WTC11 (cell line): ENCODE data around the gene SOCS2. TPM values are rescaled to one million over a fixed set of nuclear protein-coding genes. Genes with fewer than 3 reads are reported as not detected.

Experiments
- ATAC-seq: fragments of 200-7000 bp; cut with Tn5 transposase; 2 replicates; pipeline ENCODE4 v1.10.0; 2021; ENCODE audit warnings: mild to moderate bottlenecking, moderate library complexity
- CTCF ChIA-PET: fragments of 300-600 bp; sonication (Branson Sonifier 250); formaldehyde crosslinking; loops from one replicate; lab custom pipeline; 2021; ENCODE audit warnings: antibody characterized with exemption; lab: Charles Lee
- POLR2A ChIA-PET: fragments of 350-600 bp; sonication (Branson Sonifier 250); formaldehyde crosslinking; loops from one replicate; lab custom pipeline; 2021; ENCODE audit warnings: antibody characterized with exemption; lab: Charles Lee
- DNase-seq: peaks from one replicate; pipeline ENCODE4 v3.0.0; 2021; ENCODE audit warnings: low spot score
- H3K27ac Mint-ChIP-seq: 2 replicates; pipeline ENCODE4 v1.8.0; 2021; ENCODE audit warnings: mixed read lengths
- H3K27me3 Mint-ChIP-seq: 2 replicates; pipeline ENCODE4 v1.8.0; 2021; ENCODE audit warnings: low read depth, mild to moderate bottlenecking, moderate library complexity, mixed read lengths
- H3K36me3 Mint-ChIP-seq: 2 replicates; pipeline ENCODE4 v1.8.0; 2021; ENCODE audit warnings: mixed read lengths
- H3K4me1 Mint-ChIP-seq: 2 replicates; pipeline ENCODE4 v1.8.0; 2022; ENCODE audit warnings: mixed read lengths
- H3K4me3 Mint-ChIP-seq: 2 replicates; pipeline ENCODE4 v1.8.0; 2021; ENCODE audit warnings: mild to moderate bottlenecking, moderate library complexity, mixed read lengths
- H3K9me3 Mint-ChIP-seq: 2 replicates; pipeline ENCODE4 v1.8.0; 2021; ENCODE audit warnings: mixed read lengths
- CBFB ChIP-seq: sonication (generic); formaldehyde crosslinking; IDR thresholded peaks from 2 replicates; pipeline ENCODE4 v1.8.1; 2022; ENCODE audit warnings: mild to moderate bottlenecking, low read depth, missing genetic modification reagents
- CREB1 ChIP-seq: sonication (generic); formaldehyde crosslinking; IDR thresholded peaks from 2 replicates; pipeline ENCODE4 v1.8.0; 2023; ENCODE audit warnings: mild to moderate bottlenecking, missing genetic modification reagents
- CREM ChIP-seq: sonication (generic); formaldehyde crosslinking; IDR thresholded peaks from 2 replicates; pipeline ENCODE4 v1.8.1; 2022; ENCODE audit warnings: mild to moderate bottlenecking, missing genetic modification reagents, moderate library complexity
- EMX1 ChIP-seq: fragments of 250-450 bp; sonication (Bioruptor Pico); IDR thresholded peaks from 2 replicates; pipeline ENCODE4 v1.8.0; 2021; ENCODE audit warnings: mild to moderate bottlenecking
- ESRRA ChIP-seq: sonication (generic); formaldehyde crosslinking; IDR thresholded peaks from 2 replicates; pipeline ENCODE4 v1.8.1; 2022; ENCODE audit warnings: mild to moderate bottlenecking, missing genetic modification reagents, borderline replicate concordance
- ETV6 ChIP-seq: sonication (generic); formaldehyde crosslinking; IDR thresholded peaks from 2 replicates; pipeline ENCODE4 v1.8.1; 2022; ENCODE audit warnings: mild to moderate bottlenecking, missing genetic modification reagents
- HMGA2 ChIP-seq: fragments of 250-450 bp; sonication (Bioruptor Pico); IDR thresholded peaks from 2 replicates; pipeline ENCODE4 v1.4.0; 2021; ENCODE audit warnings: mild to moderate bottlenecking, moderate library complexity
- JAZF1 ChIP-seq: fragments of 250-450 bp; sonication (Bioruptor Pico); IDR thresholded peaks from 2 replicates; pipeline ENCODE4 v1.9.0; 2021; ENCODE audit warnings: moderate library complexity, mild to moderate bottlenecking, inconsistent platforms
- NFYB ChIP-seq: sonication (generic); formaldehyde crosslinking; conservative IDR thresholded peaks from 2 replicates; pipeline ENCODE4 v1.8.0; 2022; ENCODE audit warnings: low read depth, missing genetic modification reagents
- RORB ChIP-seq: fragments of 250-450 bp; sonication (Bioruptor Pico); IDR thresholded peaks from 2 replicates; pipeline ENCODE4 v1.9.0; 2021; ENCODE audit warnings: mild to moderate bottlenecking
- SP1 ChIP-seq: sonication (generic); formaldehyde crosslinking; conservative IDR thresholded peaks from 2 replicates; pipeline ENCODE4 v1.8.1; 2022; ENCODE audit warnings: missing genetic modification reagents
- TEAD1 ChIP-seq: sonication (generic); formaldehyde crosslinking; IDR thresholded peaks from 2 replicates; pipeline ENCODE4 v1.8.0; 2022; ENCODE audit warnings: mild to moderate bottlenecking, missing genetic modification reagents
- ZNF121 ChIP-seq: sonication (generic); formaldehyde crosslinking; IDR thresholded peaks from 2 replicates; pipeline ENCODE4 v1.8.0; 2023; ENCODE audit warnings: missing genetic modification reagents
- ZNF671 ChIP-seq: fragments of 250-450 bp; sonication (Bioruptor Pico); IDR thresholded peaks from 2 replicates; pipeline ENCODE4 v1.8.0; 2021; ENCODE audit warnings: mild to moderate bottlenecking
- total RNA-seq: library from RNA; stranded (reverse); gene quantifications from 3 replicates; pipeline ENCODE4 v1.2.3, GENCODE V29; 2021
- TF ChIP-seq, protein P1 (sequence below): fragments of 250-450 bp; sonication (Bioruptor Pico); IDR thresholded peaks from 2 replicates; pipeline ENCODE4 v2.1.2; 2022; ENCODE audit warnings: mild to moderate bottlenecking, moderate library complexity
- TF ChIP-seq, protein P2 (sequence below): sonication (generic); formaldehyde crosslinking; IDR thresholded peaks from 2 replicates; pipeline ENCODE4 v1.8.1; 2022; ENCODE audit warnings: mild to moderate bottlenecking, missing genetic modification reagents, moderate library complexity, borderline replicate concordance
- TF ChIP-seq, protein P3 (sequence below): sonication (generic); formaldehyde crosslinking; conservative IDR thresholded peaks from 2 replicates; pipeline ENCODE4 v1.8.1; 2023; ENCODE audit warnings: mild to moderate bottlenecking, low read depth, missing genetic modification reagents, moderate library complexity

Gene SOCS2
- total RNA-seq, 1 experiment from 2014 or later = 44.4 TPM

DNA sequence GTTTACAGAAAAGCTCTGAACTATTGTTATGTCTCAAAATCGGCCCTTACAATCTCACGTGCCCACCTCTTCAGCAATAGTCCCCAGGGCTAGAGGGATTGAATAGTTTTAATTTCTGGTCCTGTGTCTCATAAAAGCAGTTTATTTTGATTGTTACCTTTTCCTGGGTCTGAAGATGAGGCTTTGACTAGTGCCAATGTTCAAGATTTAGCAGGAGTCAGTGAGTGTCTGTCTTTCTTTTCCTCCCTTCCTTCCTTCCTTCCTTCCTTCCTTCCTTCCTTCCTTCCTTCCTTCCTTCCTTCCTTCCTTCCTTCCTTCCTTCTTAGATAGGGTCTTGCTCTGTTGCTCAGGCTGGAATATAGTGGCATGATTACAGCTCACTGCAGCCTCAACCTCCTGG, 24.7 kb upstream of the SOCS2 start:
- no peak overlapping the region for H3K4me3 Mint-ChIP-seq
- CTCF ChIA-PET = interaction anchor here (0.7 kb wide), 1 partner anchor 528 kb away, joined by 3 read pairs; no protein-coding TSS in a partner anchor
- TF ChIP-seq ZNF121 (CRISPR knock-in tag) (0 out of 2 replicates have a peak, but pooled peaks have one; percentile 18), ETV6 (CRISPR knock-in tag) (no peak)
- no peaks in the 10 kb centered on the region for H3K27me3 Mint-ChIP-seq
- POLR2A ChIA-PET = no interaction called here
- H3K27ac Mint-ChIP-seq = no peak overlapping the region
- ATAC-seq = no peak
- H3K9me3 Mint-ChIP-seq = no peaks in the 10 kb centered on the region
- DNase-seq = no peak
- peaks cover 10% of the 10 kb centered on the region; the same call in 1 of the 2 replicates for H3K36me3 Mint-ChIP-seq
- H3K4me1 Mint-ChIP-seq = no peaks in the 10 kb centered on the region

DNA sequence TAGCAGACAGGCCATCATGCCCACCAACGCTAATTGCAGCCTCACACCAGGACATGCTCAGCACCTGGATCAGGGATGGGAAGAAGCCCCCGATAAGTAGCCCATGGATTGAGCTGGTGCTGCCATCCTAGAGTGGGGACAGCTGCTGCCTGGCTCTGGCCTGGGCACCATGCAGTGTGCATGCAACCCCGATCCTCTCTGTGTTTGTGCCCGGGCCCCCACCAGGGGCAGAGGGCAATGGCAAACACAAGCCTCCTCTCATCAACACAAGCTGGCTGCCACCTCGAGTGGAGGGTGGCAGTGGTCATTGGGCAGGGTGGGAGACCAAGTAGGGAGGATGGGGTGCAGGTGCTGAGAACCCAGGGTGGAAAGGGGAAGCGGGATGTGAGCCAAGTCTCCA, 23.3 kb upstream of the SOCS2 start:
- POLR2A ChIA-PET = no interaction called here
- CTCF ChIA-PET = no interaction called here
- H3K27ac Mint-ChIP-seq = no peak overlapping the region
- peaks cover 9% of the 10 kb centered on the region for H3K9me3 Mint-ChIP-seq
- peaks cover 10% of the 10 kb centered on the region; the same call in 1 of the 2 replicates for H3K36me3 Mint-ChIP-seq
- no peaks in the 10 kb centered on the region for H3K27me3 Mint-ChIP-seq
- ATAC-seq (no peak), DNase-seq (no peak)
- H3K4me1 Mint-ChIP-seq = no peaks in the 10 kb centered on the region
- TF ChIP-seq, protein P1, sequence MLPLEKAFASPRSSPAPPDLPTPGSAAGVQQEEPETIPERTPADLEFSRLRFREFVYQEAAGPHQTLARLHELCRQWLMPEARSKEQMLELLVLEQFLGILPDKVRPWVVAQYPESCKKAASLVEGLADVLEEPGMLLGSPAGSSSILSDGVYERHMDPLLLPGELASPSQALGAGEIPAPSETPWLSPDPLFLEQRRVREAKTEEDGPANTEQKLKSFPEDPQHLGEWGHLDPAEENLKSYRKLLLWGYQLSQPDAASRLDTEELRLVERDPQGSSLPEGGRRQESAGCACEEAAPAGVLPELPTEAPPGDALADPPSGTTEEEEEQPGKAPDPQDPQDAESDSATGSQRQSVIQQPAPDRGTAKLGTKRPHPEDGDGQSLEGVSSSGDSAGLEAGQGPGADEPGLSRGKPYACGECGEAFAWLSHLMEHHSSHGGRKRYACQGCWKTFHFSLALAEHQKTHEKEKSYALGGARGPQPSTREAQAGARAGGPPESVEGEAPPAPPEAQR (CRISPR knock-in tag) = no peak
- TF ChIP-seq NFYB (CRISPR knock-in tag) = no peak
- TF ChIP-seq, protein P2, sequence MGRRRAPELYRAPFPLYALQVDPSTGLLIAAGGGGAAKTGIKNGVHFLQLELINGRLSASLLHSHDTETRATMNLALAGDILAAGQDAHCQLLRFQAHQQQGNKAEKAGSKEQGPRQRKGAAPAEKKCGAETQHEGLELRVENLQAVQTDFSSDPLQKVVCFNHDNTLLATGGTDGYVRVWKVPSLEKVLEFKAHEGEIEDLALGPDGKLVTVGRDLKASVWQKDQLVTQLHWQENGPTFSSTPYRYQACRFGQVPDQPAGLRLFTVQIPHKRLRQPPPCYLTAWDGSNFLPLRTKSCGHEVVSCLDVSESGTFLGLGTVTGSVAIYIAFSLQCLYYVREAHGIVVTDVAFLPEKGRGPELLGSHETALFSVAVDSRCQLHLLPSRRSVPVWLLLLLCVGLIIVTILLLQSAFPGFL (CRISPR knock-in tag) = no peak
- TF ChIP-seq, protein P3, sequence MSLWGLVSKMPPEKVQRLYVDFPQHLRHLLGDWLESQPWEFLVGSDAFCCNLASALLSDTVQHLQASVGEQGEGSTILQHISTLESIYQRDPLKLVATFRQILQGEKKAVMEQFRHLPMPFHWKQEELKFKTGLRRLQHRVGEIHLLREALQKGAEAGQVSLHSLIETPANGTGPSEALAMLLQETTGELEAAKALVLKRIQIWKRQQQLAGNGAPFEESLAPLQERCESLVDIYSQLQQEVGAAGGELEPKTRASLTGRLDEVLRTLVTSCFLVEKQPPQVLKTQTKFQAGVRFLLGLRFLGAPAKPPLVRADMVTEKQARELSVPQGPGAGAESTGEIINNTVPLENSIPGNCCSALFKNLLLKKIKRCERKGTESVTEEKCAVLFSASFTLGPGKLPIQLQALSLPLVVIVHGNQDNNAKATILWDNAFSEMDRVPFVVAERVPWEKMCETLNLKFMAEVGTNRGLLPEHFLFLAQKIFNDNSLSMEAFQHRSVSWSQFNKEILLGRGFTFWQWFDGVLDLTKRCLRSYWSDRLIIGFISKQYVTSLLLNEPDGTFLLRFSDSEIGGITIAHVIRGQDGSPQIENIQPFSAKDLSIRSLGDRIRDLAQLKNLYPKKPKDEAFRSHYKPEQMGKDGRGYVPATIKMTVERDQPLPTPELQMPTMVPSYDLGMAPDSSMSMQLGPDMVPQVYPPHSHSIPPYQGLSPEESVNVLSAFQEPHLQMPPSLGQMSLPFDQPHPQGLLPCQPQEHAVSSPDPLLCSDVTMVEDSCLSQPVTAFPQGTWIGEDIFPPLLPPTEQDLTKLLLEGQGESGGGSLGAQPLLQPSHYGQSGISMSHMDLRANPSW = no peak
- TF ChIP-seq CBFB (CRISPR knock-in tag) = no peak
- no peak for TF ChIP-seq ZNF671 (CRISPR knock-in tag)
- no peak for TF ChIP-seq EMX1
- TF ChIP-seq HMGA2 (CRISPR knock-in tag) = no peak
- TF ChIP-seq SP1 (CRISPR knock-in tag) = no peak
- TF ChIP-seq CREB1 (CRISPR knock-in tag) = no peak
- H3K4me3 Mint-ChIP-seq = no peak overlapping the region

DNA sequence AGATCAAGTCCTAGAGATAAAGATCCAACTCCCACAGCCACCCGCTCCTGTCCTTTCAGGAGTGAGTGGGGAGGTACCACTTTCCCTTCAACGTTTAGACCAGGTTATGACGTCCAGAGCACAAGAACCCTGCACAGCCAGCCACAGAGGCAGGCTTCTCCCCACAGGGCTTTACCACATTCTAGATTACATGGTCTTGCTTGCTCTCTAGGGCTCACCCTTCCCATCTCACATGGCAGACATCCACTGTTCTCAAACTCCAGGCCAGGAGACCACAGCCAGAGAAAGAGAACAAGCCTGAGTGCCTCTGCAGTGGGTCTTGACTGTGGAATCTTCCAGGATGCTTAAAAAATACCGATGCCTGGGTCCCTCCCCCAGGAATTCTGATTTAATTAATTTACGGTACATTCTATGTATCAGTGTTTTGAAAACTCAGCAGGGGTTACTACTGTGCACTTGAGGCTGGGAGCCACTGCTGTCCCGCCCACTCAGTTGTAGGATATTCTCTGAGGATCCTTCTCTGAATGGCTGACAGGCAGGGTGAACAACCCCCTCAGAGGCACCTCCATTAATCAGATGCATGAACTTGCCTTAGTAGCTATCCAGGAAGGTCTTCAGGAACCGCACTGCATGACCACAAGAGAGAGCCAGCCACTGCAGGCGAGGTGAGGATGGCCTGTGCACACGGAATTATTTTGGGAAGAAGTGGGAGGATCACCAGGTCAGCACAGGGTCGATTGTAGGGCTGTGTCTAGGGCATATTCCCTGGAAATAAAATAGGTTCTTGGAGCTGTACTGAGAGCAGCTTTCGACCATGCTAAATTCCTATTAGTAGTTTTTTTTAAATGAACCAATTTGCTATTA, 21.5 kb upstream of the SOCS2 start:
- no peaks in the 10 kb centered on the region for H3K4me1 Mint-ChIP-seq
- no peaks in the 10 kb centered on the region for H3K27me3 Mint-ChIP-seq
- H3K27ac Mint-ChIP-seq = peak overlapping the region; percentile 29; the same call in 1 of the 2 replicates
- ChIA-PET CTCF (interaction anchor here (0.7 to 1.0 kb wide), 3 partner anchors 13 to 550 kb away, joined by 3 read pairs; no protein-coding TSS in a partner anchor), POLR2A (no interaction called here)
- H3K9me3 Mint-ChIP-seq = peaks cover 13% of the 10 kb centered on the region
- no peak overlapping the region for H3K4me3 Mint-ChIP-seq
- TF ChIP-seq TEAD1 (no peak), ETV6 (CRISPR knock-in tag) (no peak), RORB (CRISPR knock-in tag) (no peak), CREM (no peak), CBFB (CRISPR knock-in tag) (no peak), ESRRA (CRISPR knock-in tag) (no peak), JAZF1 (CRISPR knock-in tag) (no peak)
- TF ChIP-seq, all 79 proteins: peak for 0
- DNase-seq (no peak), ATAC-seq (no peak)
- H3K36me3 Mint-ChIP-seq = peaks cover 4% of the 10 kb centered on the region; the same call in 1 of the 2 replicates
